ENCODE data around the gene JAKMIP3.
A peak's percentile ranks its signal among the peaks of the same experiment; 100 is the strongest.

Gene JAKMIP3

DNA sequence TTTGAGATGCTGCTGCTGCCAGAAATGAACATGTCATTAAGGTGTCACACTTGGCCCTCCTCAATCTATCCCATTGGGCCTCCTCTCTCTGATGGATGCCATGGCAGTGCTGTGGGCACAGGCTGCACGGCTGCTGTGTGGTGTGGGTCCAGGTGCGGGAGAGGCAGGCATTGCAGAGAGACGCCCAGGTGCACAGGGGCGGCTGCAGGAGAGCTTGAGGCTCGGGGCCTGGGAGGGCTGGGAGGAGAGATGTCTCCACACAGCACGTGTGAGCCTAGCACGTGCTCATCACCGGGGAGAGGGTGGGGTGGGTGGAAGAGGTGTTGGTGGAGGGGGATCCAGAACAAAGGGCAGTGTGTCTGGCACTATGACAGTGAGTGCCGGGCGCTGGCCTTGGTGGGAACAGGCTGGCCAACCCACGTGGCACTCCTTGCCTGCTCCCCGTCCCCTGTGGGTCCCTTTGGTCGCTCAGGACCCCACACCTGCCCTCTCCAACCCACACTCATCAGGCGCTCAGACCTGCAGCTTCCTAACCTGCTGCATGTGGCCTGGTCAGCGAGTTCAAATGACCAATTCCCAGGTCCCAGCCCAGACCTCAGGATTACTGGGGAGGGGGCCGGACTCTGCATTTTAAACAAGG lies 44.1 kb upstream of the JAKMIP3 start:
- no peak for ATAC-seq
- TF ChIP-seq, protein P1, sequence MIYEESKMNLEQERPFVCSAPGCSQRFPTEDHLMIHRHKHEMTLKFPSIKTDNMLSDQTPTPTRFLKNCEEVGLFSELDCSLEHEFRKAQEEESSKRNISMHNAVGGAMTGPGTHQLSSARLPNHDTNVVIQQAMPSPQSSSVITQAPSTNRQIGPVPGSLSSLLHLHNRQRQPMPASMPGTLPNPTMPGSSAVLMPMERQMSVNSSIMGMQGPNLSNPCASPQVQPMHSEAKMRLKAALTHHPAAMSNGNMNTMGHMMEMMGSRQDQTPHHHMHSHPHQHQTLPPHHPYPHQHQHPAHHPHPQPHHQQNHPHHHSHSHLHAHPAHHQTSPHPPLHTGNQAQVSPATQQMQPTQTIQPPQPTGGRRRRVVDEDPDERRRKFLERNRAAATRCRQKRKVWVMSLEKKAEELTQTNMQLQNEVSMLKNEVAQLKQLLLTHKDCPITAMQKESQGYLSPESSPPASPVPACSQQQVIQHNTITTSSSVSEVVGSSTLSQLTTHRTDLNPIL (CRISPR knock-in tag; IDR thresholded peaks at IDR 0.05; ENCODE audit: low read depth) = no peak
- TF ChIP-seq CSDC2 (CRISPR knock-in tag; IDR thresholded peaks at IDR 0.05) (no peak), ZNF565 (CRISPR knock-in tag; conservative IDR thresholded peaks at IDR 0.05; ENCODE audit: low read depth) (no peak), SNAI2 (CRISPR knock-in tag; IDR thresholded peaks at IDR 0.05) (no peak), ZFP3 (CRISPR knock-in tag; IDR thresholded peaks at IDR 0.05) (no peak), TCF4 (CRISPR knock-in tag; IDR thresholded peaks at IDR 0.05; ENCODE audit: borderline replicate concordance) (no peak), ARNTL (CRISPR knock-in tag; IDR thresholded peaks at IDR 0.05; ENCODE audit: borderline replicate concordance, low read depth) (no peak), BACH2 (CRISPR knock-in tag; IDR thresholded peaks at IDR 0.05; ENCODE audit: borderline replicate concordance) (no peak), ZC3H10 (CRISPR knock-in tag; IDR thresholded peaks at IDR 0.05) (no peak), PPARA (CRISPR knock-in tag; IDR thresholded peaks at IDR 0.05; ENCODE audit: borderline replicate concordance) (no peak), GLIS3 (CRISPR knock-in tag; IDR thresholded peaks at IDR 0.05) (no peak)

DNA sequence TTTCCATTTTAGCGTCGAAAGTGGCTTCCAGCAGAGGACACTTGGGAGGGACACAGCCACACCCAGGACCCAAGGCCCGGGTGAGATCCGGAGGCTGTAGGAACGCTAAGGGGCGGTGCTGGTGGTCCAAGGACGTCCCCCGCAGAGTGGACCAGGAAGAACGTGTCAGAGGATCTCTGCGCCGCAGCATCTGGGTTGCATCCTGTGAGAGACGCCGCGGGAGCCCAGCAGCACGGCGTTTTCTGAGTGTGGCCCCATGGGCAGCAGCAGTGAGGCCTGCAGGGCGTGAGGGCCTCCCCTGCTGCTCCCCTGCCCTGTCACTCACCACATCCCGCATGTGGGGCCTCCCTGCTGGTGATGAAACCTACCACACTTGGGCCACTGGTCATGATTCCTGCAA lies 43.5 kb upstream of the JAKMIP3 start:
- ATAC-seq = no peak
- no peak for TF ChIP-seq ZFP3 (CRISPR knock-in tag; IDR thresholded peaks at IDR 0.05)
- TF ChIP-seq SNAI2 (CRISPR knock-in tag; IDR thresholded peaks at IDR 0.05) = no peak
- TF ChIP-seq OSR1 (CRISPR knock-in tag; IDR thresholded peaks at IDR 0.05) = no peak
- TF ChIP-seq, protein P2, sequence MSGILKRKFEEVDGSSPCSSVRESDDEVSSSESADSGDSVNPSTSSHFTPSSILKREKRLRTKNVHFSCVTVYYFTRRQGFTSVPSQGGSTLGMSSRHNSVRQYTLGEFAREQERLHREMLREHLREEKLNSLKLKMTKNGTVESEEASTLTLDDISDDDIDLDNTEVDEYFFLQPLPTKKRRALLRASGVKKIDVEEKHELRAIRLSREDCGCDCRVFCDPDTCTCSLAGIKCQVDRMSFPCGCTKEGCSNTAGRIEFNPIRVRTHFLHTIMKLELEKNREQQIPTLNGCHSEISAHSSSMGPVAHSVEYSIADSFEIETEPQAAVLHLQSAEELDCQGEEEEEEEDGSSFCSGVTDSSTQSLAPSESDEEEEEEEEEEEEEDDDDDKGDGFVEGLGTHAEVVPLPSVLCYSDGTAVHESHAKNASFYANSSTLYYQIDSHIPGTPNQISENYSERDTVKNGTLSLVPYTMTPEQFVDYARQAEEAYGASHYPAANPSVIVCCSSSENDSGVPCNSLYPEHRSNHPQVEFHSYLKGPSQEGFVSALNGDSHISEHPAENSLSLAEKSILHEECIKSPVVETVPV (CRISPR knock-in tag; IDR thresholded peaks at IDR 0.05) = no peak
- no peak for TF ChIP-seq ZNF70 (CRISPR knock-in tag; IDR thresholded peaks at IDR 0.05)
- no peak for TF ChIP-seq ISL1 (CRISPR knock-in tag; IDR thresholded peaks at IDR 0.05)
- TF ChIP-seq BACH2 (CRISPR knock-in tag; IDR thresholded peaks at IDR 0.05; ENCODE audit: borderline replicate concordance) = no peak
- no peak for TF ChIP-seq ARNTL (CRISPR knock-in tag; IDR thresholded peaks at IDR 0.05; ENCODE audit: borderline replicate concordance, low read depth)
- no peak for TF ChIP-seq GLIS3 (CRISPR knock-in tag; IDR thresholded peaks at IDR 0.05)
- no peak for TF ChIP-seq ZC3H10 (CRISPR knock-in tag; IDR thresholded peaks at IDR 0.05)

DNA sequence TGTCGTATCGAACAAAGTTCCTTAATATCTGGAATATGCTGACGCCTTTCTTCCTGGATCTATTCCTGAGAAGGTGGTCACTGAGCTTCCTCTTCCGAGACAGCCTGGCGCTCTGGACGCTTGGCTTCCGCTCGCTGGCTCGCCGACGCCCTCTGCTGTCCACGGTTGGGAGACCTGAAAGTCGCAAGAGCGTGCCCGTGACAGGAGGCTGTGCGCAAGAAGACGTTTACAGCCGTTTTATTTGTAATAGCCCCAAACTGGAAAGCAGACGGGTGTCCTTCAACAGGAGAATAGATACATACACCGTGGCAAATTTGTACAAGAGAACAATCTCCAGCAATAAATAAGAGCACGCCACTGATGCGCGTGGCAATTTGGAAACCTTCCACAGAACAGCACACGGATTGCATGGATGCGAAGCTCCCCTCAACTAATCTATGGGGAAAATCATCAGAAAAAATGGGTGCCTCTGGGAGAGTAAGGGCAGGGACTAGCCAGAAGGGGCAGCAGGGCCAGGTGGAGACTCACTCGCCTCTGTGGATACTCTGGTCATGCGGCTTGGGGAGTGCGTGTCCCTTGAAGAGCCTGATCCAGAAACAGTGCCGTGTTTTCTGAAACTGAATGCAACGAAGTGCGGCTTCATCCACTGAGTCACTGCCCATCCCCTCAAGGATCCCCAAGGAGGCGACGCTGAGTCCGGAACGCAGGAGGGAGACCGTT lies 42.5 kb upstream of the JAKMIP3 start:
- no peak for TF ChIP-seq BACH2 (CRISPR knock-in tag; IDR thresholded peaks at IDR 0.05; ENCODE audit: borderline replicate concordance)
- peak; percentile 97 for ATAC-seq

DNA sequence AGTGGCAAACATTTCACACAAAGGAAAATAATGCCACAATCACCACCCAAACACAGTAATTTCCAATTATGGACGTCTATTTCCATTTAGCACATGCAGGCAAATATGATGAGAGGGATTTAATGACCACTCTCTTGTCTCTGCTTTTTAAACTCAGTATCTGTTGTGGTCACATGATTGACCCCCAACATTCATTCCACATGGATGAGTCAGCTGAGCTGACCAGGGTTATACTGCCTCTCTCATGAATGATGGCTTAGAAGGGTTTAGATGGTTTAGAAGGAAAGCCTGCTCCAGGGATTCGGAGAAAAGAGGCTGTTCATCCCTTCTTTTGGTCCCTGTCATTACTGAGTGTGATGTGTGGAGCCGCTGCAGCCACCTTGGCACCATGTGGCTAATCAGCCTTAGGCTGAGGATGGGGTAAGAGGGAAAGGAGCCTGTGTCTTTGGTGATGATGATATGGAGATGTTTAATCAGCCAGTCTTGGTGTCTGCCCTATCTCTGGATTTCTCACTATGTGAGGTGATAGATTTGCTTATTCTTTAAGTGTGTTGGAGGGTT lies 38.2 kb upstream of the JAKMIP3 start:
- TF ChIP-seq RARB (CRISPR knock-in tag; IDR thresholded peaks at IDR 0.05) (no peak), ZNF565 (CRISPR knock-in tag; conservative IDR thresholded peaks at IDR 0.05; ENCODE audit: low read depth) (no peak), PPARA (CRISPR knock-in tag; IDR thresholded peaks at IDR 0.05; ENCODE audit: borderline replicate concordance) (no peak), ARNTL (CRISPR knock-in tag; IDR thresholded peaks at IDR 0.05; ENCODE audit: borderline replicate concordance, low read depth) (no peak), CSDC2 (CRISPR knock-in tag; IDR thresholded peaks at IDR 0.05) (no peak), ESRRG (CRISPR knock-in tag; IDR thresholded peaks at IDR 0.05) (no peak)
- no peak for ATAC-seq

DNA sequence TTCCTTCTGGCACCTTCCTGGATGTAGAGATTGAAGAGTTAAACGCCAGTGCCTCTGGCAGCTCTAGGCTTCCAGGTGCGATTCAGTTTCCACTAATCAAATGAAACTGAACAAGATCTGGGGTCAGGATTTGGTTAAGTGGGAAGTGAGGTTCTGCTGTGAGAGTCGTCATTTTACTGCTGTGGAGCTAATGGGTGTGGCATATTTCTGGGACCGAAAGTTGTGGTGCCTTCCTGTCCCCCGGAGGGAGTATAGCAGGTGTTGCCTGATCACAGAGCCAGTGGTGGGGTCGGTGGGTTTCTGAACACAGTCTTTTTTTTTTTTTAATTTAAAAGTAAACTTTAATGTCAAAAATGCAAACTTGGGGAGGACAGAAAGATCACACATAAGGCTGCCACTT lies 37.0 kb upstream of the JAKMIP3 start:
- TF ChIP-seq PPARA (CRISPR knock-in tag; IDR thresholded peaks at IDR 0.05; ENCODE audit: borderline replicate concordance) (no peak), OSR1 (CRISPR knock-in tag; IDR thresholded peaks at IDR 0.05) (no peak), RARB (CRISPR knock-in tag; IDR thresholded peaks at IDR 0.05) (no peak), TOX (CRISPR knock-in tag; IDR thresholded peaks at IDR 0.05; ENCODE audit: borderline replicate concordance) (no peak), ZNF70 (CRISPR knock-in tag; IDR thresholded peaks at IDR 0.05) (no peak)
- ATAC-seq = no peak

DNA sequence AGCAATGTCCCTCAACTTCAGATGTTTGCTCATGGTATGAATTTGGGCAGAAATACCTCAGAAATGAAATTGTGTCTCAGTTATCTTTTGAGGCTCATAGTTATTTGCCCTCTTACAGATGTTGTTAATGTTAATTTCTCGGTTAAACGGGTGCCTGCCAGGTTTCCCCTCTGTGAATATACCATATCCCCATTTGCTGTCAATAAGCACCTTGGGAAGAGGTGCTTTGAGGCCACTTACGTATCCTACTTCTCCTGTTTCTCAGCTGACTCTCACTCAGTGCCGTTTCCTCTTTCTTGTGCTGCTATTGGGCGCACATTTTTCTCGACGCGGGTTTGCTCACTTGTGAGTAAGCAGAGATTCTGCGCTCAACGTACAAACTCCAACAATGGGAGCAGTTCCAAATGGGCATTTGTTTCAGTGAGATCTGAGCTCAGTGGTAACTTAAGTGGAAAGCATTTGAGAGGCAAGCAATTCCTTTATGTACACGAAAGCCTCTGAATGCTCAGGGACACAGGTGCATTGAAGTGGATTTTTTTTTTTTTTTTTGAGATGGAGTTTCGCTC lies 34.8 kb upstream of the JAKMIP3 start:
- ATAC-seq = no peak
- TF ChIP-seq SNAI2 (CRISPR knock-in tag; IDR thresholded peaks at IDR 0.05) = no peak
- TF ChIP-seq TCF4 (CRISPR knock-in tag; IDR thresholded peaks at IDR 0.05; ENCODE audit: borderline replicate concordance) = no peak
- TF ChIP-seq ZFP3 (CRISPR knock-in tag; IDR thresholded peaks at IDR 0.05) = no peak
- no peak for TF ChIP-seq GLIS3 (CRISPR knock-in tag; IDR thresholded peaks at IDR 0.05)
- no peak for TF ChIP-seq ZNF565 (CRISPR knock-in tag; conservative IDR thresholded peaks at IDR 0.05; ENCODE audit: low read depth)
- TF ChIP-seq TOX (CRISPR knock-in tag; IDR thresholded peaks at IDR 0.05; ENCODE audit: borderline replicate concordance) = no peak
- TF ChIP-seq ISL1 (CRISPR knock-in tag; IDR thresholded peaks at IDR 0.05) = no peak
- TF ChIP-seq, protein P3, sequence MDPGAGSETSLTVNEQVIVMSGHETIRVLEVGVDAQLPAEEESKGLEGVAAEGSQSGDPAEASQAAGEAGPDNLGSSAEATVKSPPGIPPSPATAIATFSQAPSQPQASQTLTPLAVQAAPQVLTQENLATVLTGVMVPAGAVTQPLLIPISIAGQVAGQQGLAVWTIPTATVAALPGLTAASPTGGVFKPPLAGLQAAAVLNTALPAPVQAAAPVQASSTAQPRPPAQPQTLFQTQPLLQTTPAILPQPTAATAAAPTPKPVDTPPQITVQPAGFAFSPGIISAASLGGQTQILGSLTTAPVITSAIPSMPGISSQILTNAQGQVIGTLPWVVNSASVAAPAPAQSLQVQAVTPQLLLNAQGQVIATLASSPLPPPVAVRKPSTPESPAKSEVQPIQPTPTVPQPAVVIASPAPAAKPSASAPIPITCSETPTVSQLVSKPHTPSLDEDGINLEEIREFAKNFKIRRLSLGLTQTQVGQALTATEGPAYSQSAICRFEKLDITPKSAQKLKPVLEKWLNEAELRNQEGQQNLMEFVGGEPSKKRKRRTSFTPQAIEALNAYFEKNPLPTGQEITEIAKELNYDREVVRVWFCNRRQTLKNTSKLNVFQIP (CRISPR knock-in tag; IDR thresholded peaks at IDR 0.05; ENCODE audit: borderline replicate concordance, low read depth) = no peak
- TF ChIP-seq, protein P4, sequence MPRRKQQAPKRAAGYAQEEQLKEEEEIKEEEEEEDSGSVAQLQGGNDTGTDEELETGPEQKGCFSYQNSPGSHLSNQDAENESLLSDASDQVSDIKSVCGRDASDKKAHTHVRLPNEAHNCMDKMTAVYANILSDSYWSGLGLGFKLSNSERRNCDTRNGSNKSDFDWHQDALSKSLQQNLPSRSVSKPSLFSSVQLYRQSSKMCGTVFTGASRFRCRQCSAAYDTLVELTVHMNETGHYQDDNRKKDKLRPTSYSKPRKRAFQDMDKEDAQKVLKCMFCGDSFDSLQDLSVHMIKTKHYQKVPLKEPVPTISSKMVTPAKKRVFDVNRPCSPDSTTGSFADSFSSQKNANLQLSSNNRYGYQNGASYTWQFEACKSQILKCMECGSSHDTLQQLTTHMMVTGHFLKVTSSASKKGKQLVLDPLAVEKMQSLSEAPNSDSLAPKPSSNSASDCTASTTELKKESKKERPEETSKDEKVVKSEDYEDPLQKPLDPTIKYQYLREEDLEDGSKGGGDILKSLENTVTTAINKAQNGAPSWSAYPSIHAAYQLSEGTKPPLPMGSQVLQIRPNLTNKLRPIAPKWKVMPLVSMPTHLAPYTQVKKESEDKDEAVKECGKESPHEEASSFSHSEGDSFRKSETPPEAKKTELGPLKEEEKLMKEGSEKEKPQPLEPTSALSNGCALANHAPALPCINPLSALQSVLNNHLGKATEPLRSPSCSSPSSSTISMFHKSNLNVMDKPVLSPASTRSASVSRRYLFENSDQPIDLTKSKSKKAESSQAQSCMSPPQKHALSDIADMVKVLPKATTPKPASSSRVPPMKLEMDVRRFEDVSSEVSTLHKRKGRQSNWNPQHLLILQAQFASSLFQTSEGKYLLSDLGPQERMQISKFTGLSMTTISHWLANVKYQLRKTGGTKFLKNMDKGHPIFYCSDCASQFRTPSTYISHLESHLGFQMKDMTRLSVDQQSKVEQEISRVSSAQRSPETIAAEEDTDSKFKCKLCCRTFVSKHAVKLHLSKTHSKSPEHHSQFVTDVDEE (CRISPR knock-in tag; IDR thresholded peaks at IDR 0.05) = no peak

Data from SK-N-SH treated with all-trans-retinoic acid at 6 μM for 48 hours (cell line).